Activated naive CD8-positive, alpha-beta T cell treated with anti-CD3 and anti-CD28 coated beads, Interleukin-2, amount 50 U/mL, for 24 hours (primary cell): ENCODE measurements around the gene MID1.

Experiments
- ATAC-seq: fragments of 150-1000 bp; cut with Tn5 transposase; one replicate; pipeline ENCODE4 v1.10.0; 2021
- DNase-seq: peaks from one replicate; pipeline ENCODE4 v3.0.0; 2021
- H3K27ac Mint-ChIP-seq: one replicate; pipeline ENCODE4 v1.8.0; 2021; ENCODE audit warnings: mild to moderate bottlenecking, mixed read lengths
- H3K27me3 Mint-ChIP-seq: one replicate; pipeline ENCODE4 v1.8.0; 2021; ENCODE audit warnings: mixed read lengths
- H3K36me3 Mint-ChIP-seq: one replicate; pipeline ENCODE4 v1.8.0; 2021; ENCODE audit warnings: low read depth, mixed read lengths
- H3K4me1 Mint-ChIP-seq: one replicate; pipeline ENCODE4 v1.8.0; 2021; ENCODE audit warnings: mixed read lengths
- H3K4me3 Mint-ChIP-seq: one replicate; pipeline ENCODE4 v1.8.0; 2021; ENCODE audit warnings: mild to moderate bottlenecking, moderate library complexity, mixed read lengths
- H3K9me3 Mint-ChIP-seq: one replicate; pipeline ENCODE4 v1.8.0; 2021; ENCODE audit warnings: mixed read lengths

MID1 gene

DNA sequence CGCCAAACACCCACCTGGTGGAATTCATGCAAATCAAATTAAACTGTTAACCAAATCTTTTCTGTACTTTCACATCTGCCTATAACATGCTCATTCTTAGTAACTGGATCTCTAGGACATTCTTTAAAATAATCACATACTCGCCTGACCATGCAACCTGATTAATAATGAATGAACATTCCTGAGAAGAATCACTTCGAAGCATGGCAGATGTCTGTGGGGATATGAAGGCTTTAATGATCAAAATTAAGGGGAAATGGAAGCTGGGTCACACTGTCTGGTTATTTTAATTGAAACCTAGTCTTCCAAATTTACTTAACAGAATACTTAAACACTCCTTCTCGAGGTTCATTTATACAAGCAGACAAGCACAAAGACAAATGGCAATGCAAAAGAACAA is 44.2 kb downstream of the MID1 start:
- Mint-ChIP-seq H3K4me3 (no peak overlapping the region), H3K27ac (no peak overlapping the region), H3K36me3 (no peaks in the 10 kb centered on the region), H3K27me3 (no peaks in the 10 kb centered on the region), H3K9me3 (no peaks in the 10 kb centered on the region), H3K4me1 (no peaks in the 10 kb centered on the region)
- ATAC-seq (no peak), DNase-seq (no peak)

DNA sequence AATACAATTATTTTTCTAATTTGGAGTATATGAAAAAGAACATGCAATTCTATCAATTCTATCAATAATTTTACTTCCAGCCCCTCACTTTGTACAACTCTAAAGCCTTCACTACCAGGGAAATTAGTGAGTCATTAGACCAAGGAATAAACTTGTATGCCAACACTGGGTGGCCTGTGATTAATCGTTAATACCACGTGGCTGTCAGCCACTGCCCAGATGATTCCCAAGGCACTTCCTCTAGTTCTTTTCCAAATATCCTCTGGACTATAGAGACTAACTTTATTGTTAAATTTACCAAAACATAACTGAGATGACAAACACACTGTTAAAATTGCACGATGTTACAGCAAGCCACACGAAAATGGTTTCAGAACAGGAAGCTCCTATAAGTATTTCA is 45.7 kb downstream of the MID1 start:
- H3K36me3 Mint-ChIP-seq, result no peaks in the 10 kb centered on the region
- H3K27ac Mint-ChIP-seq, result no peak overlapping the region
- H3K4me3 Mint-ChIP-seq, result no peak overlapping the region
- H3K27me3 Mint-ChIP-seq, result no peaks in the 10 kb centered on the region
- no peaks in the 10 kb centered on the region for H3K9me3 Mint-ChIP-seq
- H3K4me1 Mint-ChIP-seq, result no peaks in the 10 kb centered on the region
- ATAC-seq (no peak), DNase-seq (no peak)

GRCh38 chrX:10571260-10571659 is 49.1 kb downstream of the MID1 start:
- ATAC-seq, result no peak
- Mint-ChIP-seq H3K4me1 (no peaks in the 10 kb centered on the region), H3K4me3 (no peak overlapping the region)

DNA sequence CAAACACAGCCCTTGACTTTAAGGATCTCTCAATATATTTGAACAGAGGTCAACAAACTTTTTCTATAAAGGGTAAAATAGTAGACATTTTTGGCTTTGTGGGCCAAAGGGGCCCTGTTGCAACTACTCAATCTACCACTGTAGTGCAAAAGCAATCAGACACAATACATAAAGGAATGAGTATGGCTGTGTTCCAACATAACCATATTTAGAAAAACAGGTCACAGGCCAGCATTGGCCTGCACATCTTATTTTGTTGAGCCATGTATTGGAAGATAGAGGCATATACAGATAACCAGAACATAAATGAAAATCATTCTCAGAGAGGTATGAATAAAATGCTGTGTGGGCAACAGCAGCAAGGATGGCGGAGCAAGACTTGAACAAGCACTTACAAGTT is 49.8 kb downstream of the MID1 start:
- Mint-ChIP-seq H3K4me3 (no peak overlapping the region), H3K4me1 (no peaks in the 10 kb centered on the region), H3K36me3 (no peaks in the 10 kb centered on the region), H3K9me3 (no peaks in the 10 kb centered on the region), H3K27ac (no peak overlapping the region), H3K27me3 (no peaks in the 10 kb centered on the region)
- no peak for ATAC-seq
- no peak for DNase-seq

More at GRCh38 chrX:10571260-10571659, 49.1 kb downstream of the MID1 start:
- no peaks in the 10 kb centered on the region for H3K36me3 Mint-ChIP-seq
- DNase-seq, result no peak
- no peaks in the 10 kb centered on the region for H3K9me3 Mint-ChIP-seq
- no peak overlapping the region for H3K27ac Mint-ChIP-seq
- no peaks in the 10 kb centered on the region for H3K27me3 Mint-ChIP-seq

- Mint-ChIP-seq H3K9me3 (no peaks in the 10 kb centered on the region), H3K27me3 (no peaks in the 10 kb centered on the region), H3K4me1 (no peaks in the 10 kb centered on the region), H3K27ac (no peak overlapping the region), H3K36me3 (no peaks in the 10 kb centered on the region), H3K4me3 (no peak overlapping the region)
- ATAC-seq (no peak), DNase-seq (no peak)
These were observed 50.4 kb downstream of the MID1 start for GRCh38 chrX:10569946-10570345.

DNA sequence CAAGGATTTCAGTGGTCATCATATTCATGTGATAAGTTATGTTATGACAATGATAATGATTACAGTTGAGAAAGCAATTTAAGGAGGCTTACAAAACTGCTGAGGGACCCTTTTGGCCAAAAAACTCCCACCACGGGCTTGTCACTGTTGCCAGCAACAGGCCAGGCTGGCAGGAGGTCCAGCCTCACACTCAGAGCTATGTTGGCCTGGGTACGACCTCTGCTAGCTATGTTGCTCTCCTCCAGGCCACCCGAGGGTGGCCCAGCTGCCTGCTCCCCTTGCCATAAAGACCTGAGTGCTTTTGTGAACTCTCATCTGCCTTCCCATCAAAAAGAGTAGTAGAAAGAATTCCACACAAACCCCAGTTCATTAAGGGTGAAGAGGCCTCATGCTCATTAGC is 52.0 kb downstream of the MID1 start:
- Mint-ChIP-seq H3K4me3 (no peak overlapping the region), H3K4me1 (no peaks in the 10 kb centered on the region), H3K36me3 (no peaks in the 10 kb centered on the region), H3K27me3 (no peaks in the 10 kb centered on the region), H3K27ac (no peak overlapping the region), H3K9me3 (no peaks in the 10 kb centered on the region)
- DNase-seq (no peak), ATAC-seq (no peak)

- no peaks in the 10 kb centered on the region for H3K4me1 Mint-ChIP-seq
- H3K36me3 Mint-ChIP-seq, result no peaks in the 10 kb centered on the region
- no peaks in the 10 kb centered on the region for H3K27me3 Mint-ChIP-seq
- ATAC-seq, result no peak
- no peak overlapping the region for H3K4me3 Mint-ChIP-seq
- DNase-seq, result no peak
- no peaks in the 10 kb centered on the region for H3K9me3 Mint-ChIP-seq
- no peak overlapping the region for H3K27ac Mint-ChIP-seq
These were observed 53.2 kb downstream of the MID1 start for GRCh38 chrX:10567136-10567535.

DNA sequence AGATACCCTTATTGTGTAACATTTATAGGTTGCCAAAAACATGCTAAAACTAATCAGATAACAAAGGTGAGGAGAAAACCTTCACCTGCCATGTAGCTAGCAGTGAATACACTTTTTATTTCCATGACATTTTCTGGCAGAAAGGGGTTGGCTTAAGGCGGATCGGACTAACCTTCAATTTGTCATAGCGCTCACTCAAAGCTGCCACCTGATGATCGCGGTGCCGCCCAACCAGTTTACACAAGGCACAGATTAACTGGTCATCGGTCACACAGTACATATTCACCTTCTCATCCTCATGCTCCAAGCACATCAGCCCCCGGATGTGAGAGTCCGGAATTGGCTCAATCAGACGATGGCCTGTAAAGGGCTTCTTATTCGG is 53.7 kb downstream of the MID1 start:
- no peaks in the 10 kb centered on the region for H3K27me3 Mint-ChIP-seq
- H3K36me3 Mint-ChIP-seq, result no peaks in the 10 kb centered on the region
- DNase-seq, result no peak
- ATAC-seq, result no peak
- H3K4me1 Mint-ChIP-seq, result no peaks in the 10 kb centered on the region
- H3K27ac Mint-ChIP-seq, result no peak overlapping the region
- H3K4me3 Mint-ChIP-seq, result no peak overlapping the region
- H3K9me3 Mint-ChIP-seq, result no peaks in the 10 kb centered on the region

- H3K4me1 Mint-ChIP-seq, result no peaks in the 10 kb centered on the region
- H3K36me3 Mint-ChIP-seq, result no peaks in the 10 kb centered on the region
- ATAC-seq, result no peak
- no peak for DNase-seq
- no peaks in the 10 kb centered on the region for H3K27me3 Mint-ChIP-seq
- no peak overlapping the region for H3K4me3 Mint-ChIP-seq
- H3K27ac Mint-ChIP-seq, result no peak overlapping the region
- H3K9me3 Mint-ChIP-seq, result no peaks in the 10 kb centered on the region
These were observed 55.9 kb downstream of the MID1 start for GRCh38 chrX:10564484-10564883.

DNA sequence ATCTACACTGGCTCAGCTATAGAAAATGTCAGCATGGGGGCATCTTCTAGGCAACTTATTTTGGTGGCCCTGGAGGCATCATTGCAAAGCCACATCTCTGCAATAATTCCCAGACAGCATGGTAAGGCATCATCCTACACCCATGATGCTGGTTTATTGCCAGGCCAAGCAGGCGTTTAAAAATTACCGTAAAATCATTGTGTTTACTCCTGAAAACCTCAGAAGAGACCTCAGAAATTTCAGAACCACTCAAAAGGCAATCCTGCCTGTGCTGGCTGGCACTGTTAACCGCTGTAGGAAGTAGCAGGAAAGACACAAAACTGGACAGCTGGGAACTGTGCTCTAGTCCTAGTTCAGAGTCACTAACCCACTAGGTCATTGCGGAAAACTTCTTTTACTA is 63.2 kb downstream of the MID1 start:
- no peaks in the 10 kb centered on the region for H3K36me3 Mint-ChIP-seq
- no peaks in the 10 kb centered on the region for H3K4me1 Mint-ChIP-seq
- ATAC-seq (no peak), DNase-seq (no peak)
- H3K4me3 Mint-ChIP-seq, result no peak overlapping the region
- H3K27me3 Mint-ChIP-seq, result no peaks in the 10 kb centered on the region
- no peak overlapping the region for H3K27ac Mint-ChIP-seq
- H3K9me3 Mint-ChIP-seq, result no peaks in the 10 kb centered on the region

GRCh38 chrX:10556405-10556804 is 64.0 kb downstream of the MID1 start:
- DNase-seq, result no peak
- Mint-ChIP-seq H3K27me3 (no peaks in the 10 kb centered on the region), H3K27ac (no peak overlapping the region), H3K9me3 (no peaks in the 10 kb centered on the region), H3K4me3 (no peak overlapping the region), H3K36me3 (no peaks in the 10 kb centered on the region), H3K4me1 (no peaks in the 10 kb centered on the region)
- ATAC-seq, result no peak

- ATAC-seq (no peak), DNase-seq (no peak)
- Mint-ChIP-seq H3K4me1 (no peaks in the 10 kb centered on the region), H3K9me3 (no peaks in the 10 kb centered on the region), H3K4me3 (no peak overlapping the region), H3K36me3 (no peaks in the 10 kb centered on the region), H3K27ac (no peak overlapping the region), H3K27me3 (no peaks in the 10 kb centered on the region)
These were observed 64.5 kb downstream of the MID1 start for GRCh38 chrX:10555846-10556245.

DNA sequence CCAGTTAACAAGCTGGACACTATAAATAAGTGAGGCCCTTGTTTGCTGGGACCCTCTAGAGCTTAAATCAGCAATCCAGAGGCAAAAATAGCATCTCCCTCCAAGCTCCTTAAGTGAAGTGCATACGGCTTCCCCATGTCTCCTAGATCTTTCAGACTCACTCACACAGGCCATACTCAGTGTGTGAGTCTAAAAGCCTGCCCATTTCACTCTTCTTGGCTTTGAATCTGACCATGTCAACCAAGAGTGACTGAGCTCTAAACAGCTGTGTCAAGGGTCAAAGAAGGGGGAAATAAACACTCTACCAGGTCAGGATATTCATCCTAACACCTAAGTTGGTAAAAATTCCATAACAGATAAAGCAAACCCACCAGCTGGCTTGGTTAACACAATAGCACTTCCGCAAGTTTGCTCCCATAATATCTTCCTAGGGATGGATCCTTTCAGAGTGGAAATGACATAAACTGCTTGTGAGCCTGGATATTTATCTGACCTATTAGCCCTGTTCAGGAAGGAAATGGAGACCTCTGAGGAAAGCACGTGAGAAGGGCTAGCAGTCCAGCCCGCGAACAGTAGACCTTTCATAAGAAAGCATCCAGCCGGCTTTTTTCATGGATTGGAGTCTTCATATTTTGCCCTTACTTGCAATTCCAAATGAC is 65.6 kb downstream of the MID1 start:
- Mint-ChIP-seq H3K36me3 (no peaks in the 10 kb centered on the region), H3K4me1 (no peaks in the 10 kb centered on the region), H3K9me3 (no peaks in the 10 kb centered on the region), H3K27me3 (no peaks in the 10 kb centered on the region), H3K27ac (no peak overlapping the region), H3K4me3 (no peak overlapping the region)
- DNase-seq (no peak), ATAC-seq (no peak)

GRCh38 chrX:10549280-10549679 is 71.1 kb downstream of the MID1 start:
- H3K9me3 Mint-ChIP-seq, result no peaks in the 10 kb centered on the region
- H3K27me3 Mint-ChIP-seq, result no peaks in the 10 kb centered on the region
- ATAC-seq (no peak), DNase-seq (no peak)
- no peak overlapping the region for H3K4me3 Mint-ChIP-seq
- H3K4me1 Mint-ChIP-seq, result no peaks in the 10 kb centered on the region
- no peak overlapping the region for H3K27ac Mint-ChIP-seq
- no peaks in the 10 kb centered on the region for H3K36me3 Mint-ChIP-seq

- Mint-ChIP-seq H3K4me1 (no peaks in the 10 kb centered on the region), H3K9me3 (no peaks in the 10 kb centered on the region), H3K36me3 (no peaks in the 10 kb centered on the region), H3K4me3 (no peak overlapping the region), H3K27me3 (no peaks in the 10 kb centered on the region), H3K27ac (no peak overlapping the region)
- DNase-seq (no peak), ATAC-seq (no peak)
These were observed 71.7 kb downstream of the MID1 start for GRCh38 chrX:10548688-10549087.

DNA sequence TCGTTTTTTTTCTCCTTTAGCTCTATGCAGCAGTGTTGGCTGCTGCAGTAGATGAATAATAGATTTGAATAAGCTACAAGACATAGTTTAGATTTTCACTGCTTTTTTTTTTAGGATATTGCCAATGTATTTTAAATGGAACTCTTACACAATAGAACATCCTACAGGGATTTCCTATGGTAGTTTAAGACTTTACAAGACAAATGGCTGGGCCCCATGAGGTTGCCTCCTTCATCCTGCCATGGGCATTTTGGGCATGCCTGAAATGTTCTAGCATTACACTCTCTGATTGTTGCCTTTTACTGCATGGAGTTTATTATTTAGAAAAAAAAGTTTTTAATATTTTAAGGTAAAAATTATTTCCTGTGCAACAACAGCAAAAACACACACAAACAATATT is 74.5 kb downstream of the MID1 start:
- H3K4me1 Mint-ChIP-seq, result no peaks in the 10 kb centered on the region
- H3K27ac Mint-ChIP-seq, result no peak overlapping the region
- H3K27me3 Mint-ChIP-seq, result peaks cover 1% of the 10 kb centered on the region
- DNase-seq (no peak), ATAC-seq (no peak)
- H3K4me3 Mint-ChIP-seq, result no peak overlapping the region
- H3K9me3 Mint-ChIP-seq, result no peaks in the 10 kb centered on the region
- no peaks in the 10 kb centered on the region for H3K36me3 Mint-ChIP-seq
